ENCODE data around the gene KLK5.

The KLK5 gene

GRCh38 chr19:50967929-50968715, 15.3 kb upstream of the KLK5 start:
- no peaks in the 10 kb centered on the region for H3K9me3 ChIP-seq (ENCODE audit: control insufficient read depth in 1 of 2, low read length in 2 of 2)
- no peak overlapping the region for H3K27ac ChIP-seq (ENCODE audit: low read length)
- peaks cover 3% of the 10 kb centered on the region for H3K27me3 ChIP-seq (ENCODE audit: low read depth, low read length)
- H3K4me1 ChIP-seq (ENCODE audit: control insufficient read depth in 1 of 2, insufficient read depth in 2 of 2, low read length in 2 of 2) = no peaks in the 10 kb centered on the region
- H3K36me3 ChIP-seq (ENCODE audit: control insufficient read depth in 1 of 2, insufficient read depth in 2 of 2, low read length in 2 of 2) = no peaks in the 10 kb centered on the region
- no peak overlapping the region for H3K4me3 ChIP-seq (ENCODE audit: low read depth in 1 of 2, low read length in 2 of 2)

DNA sequence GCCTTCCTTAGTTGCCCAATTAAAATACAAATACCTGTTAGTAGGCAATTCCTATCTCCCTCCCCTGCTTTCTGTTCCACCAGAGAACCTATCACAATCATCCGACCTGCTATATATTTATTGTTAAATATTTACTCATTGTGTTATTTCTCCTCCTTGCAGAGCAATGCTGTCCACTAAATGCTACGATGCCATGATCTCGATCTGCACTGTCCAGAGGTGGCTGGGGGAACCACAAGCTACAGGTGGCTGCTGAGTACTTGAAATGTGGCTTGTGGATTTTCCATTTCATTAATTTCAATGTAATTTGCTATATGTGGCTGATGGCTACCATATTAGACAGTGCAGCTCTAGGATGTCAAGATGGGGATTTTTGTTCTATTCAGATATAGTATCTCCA, 11.4 kb upstream of the KLK5 start:
- no peaks in the 10 kb centered on the region for H3K36me3 ChIP-seq (ENCODE audit: control insufficient read depth in 1 of 2, insufficient read depth in 2 of 2, low read length in 2 of 2)
- H3K4me1 ChIP-seq (ENCODE audit: control insufficient read depth in 1 of 2, insufficient read depth in 2 of 2, low read length in 2 of 2) = no peaks in the 10 kb centered on the region
- peaks cover 3% of the 10 kb centered on the region for H3K27me3 ChIP-seq (ENCODE audit: low read depth, low read length)
- H3K9me3 ChIP-seq (ENCODE audit: control insufficient read depth in 1 of 2, low read length in 2 of 2) = peaks cover 0 to 5% of the 10 kb centered on the region in 2 donors
- no peak overlapping the region for H3K27ac ChIP-seq (ENCODE audit: low read length)
- H3K4me3 ChIP-seq (ENCODE audit: low read depth in 1 of 2, low read length in 2 of 2) = no peak overlapping the region

- Histone ChIP-seq H3K4me3 (ENCODE audit: low read depth in 1 of 2, low read length in 2 of 2) (no peak overlapping the region), H3K27ac (ENCODE audit: low read length) (no peak overlapping the region), H3K9me3 (ENCODE audit: control insufficient read depth in 1 of 2, low read length in 2 of 2) (peaks cover 0 to 5% of the 10 kb centered on the region in 2 donors), H3K4me1 (ENCODE audit: control insufficient read depth in 1 of 2, insufficient read depth in 2 of 2, low read length in 2 of 2) (no peaks in the 10 kb centered on the region), H3K36me3 (ENCODE audit: control insufficient read depth in 1 of 2, insufficient read depth in 2 of 2, low read length in 2 of 2) (no peaks in the 10 kb centered on the region), H3K27me3 (ENCODE audit: low read depth, low read length) (peaks cover 3% of the 10 kb centered on the region)
These were observed 10.5 kb upstream of the KLK5 start for GRCh38 chr19:50963381-50963780.

DNA sequence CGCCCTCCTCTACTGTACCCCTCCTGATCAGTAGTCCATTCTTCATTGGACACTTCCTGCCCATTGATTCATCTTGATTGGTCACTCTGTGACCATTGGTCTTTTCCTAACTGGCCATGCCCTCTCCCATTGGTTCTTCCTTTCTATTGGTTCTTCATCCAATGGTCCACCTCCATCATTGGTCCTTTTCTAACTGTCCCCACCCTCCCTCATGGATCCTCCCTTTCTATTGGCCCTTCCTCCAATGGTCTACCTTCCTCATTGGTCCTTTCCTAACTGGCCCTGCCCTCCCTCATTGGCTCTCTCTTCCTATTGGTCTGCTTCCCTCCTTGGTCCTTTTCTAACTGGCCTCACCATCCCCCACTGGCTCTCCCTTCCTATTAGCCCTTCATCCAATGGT, 9.4 kb upstream of the KLK5 start:
- no peaks in the 10 kb centered on the region for H3K4me1 ChIP-seq (ENCODE audit: control insufficient read depth in 1 of 2, insufficient read depth in 2 of 2, low read length in 2 of 2)
- no peak overlapping the region for H3K27ac ChIP-seq (ENCODE audit: low read length)
- H3K27me3 ChIP-seq (ENCODE audit: low read depth, low read length) = peaks cover 3% of the 10 kb centered on the region
- no peak overlapping the region for H3K4me3 ChIP-seq (ENCODE audit: low read depth in 1 of 2, low read length in 2 of 2)
- H3K36me3 ChIP-seq (ENCODE audit: control insufficient read depth in 1 of 2, insufficient read depth in 2 of 2, low read length in 2 of 2) = no peaks in the 10 kb centered on the region
- H3K9me3 ChIP-seq (ENCODE audit: control insufficient read depth in 1 of 2, low read length in 2 of 2) = peaks cover 0 to 5% of the 10 kb centered on the region in 2 donors

DNA sequence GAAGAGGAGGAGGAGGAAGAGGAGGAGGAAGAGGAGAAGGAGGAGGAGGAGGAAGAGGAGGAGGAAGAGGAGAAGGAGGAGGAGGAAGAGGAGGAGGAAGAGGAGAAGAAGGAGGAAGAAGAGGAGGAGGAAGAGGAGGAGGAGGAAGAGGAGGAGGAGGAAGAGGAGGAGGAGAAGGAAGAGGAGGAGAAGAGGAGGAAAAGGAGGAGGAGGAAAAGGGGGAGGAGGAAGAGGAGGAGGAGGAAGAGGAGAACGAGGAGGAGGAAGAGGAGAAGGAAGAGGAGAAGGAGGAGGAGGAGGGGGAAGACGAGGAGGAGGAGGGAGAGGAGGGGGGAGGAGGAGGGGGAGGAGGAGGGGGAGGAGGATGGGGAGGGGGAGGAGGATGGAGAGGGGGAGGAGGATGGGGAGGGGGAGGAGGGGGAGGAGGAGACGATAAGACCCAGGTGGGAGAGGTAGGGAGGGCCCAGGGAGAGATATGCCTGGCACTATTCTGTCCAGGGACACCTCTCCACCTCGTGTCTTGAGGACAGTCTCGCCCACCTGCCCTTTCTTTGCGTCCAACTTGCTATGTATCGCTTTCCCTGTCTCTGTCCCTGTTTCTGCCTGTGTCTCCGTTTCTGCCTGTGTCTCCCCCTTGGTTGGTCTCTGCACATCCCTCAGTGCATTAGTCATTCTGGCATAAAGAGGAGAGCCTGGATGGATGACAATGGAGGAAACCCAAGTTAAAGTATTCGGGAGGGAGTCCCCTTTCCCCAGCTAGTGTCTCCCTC, 7.1 kb upstream of the KLK5 start:
- H3K27ac ChIP-seq (ENCODE audit: low read length) = no peak overlapping the region
- H3K9me3 ChIP-seq (ENCODE audit: control insufficient read depth in 1 of 2, low read length in 2 of 2) = peaks cover 0 to 5% of the 10 kb centered on the region in 2 donors
- no peak overlapping the region for H3K4me3 ChIP-seq (ENCODE audit: low read depth in 1 of 2, low read length in 2 of 2)
- H3K4me1 ChIP-seq (ENCODE audit: control insufficient read depth in 1 of 2, insufficient read depth in 2 of 2, low read length in 2 of 2) = no peaks in the 10 kb centered on the region
- H3K27me3 ChIP-seq (ENCODE audit: low read depth, low read length) = peaks cover 3% of the 10 kb centered on the region
- no peaks in the 10 kb centered on the region for H3K36me3 ChIP-seq (ENCODE audit: control insufficient read depth in 1 of 2, insufficient read depth in 2 of 2, low read length in 2 of 2)

DNA sequence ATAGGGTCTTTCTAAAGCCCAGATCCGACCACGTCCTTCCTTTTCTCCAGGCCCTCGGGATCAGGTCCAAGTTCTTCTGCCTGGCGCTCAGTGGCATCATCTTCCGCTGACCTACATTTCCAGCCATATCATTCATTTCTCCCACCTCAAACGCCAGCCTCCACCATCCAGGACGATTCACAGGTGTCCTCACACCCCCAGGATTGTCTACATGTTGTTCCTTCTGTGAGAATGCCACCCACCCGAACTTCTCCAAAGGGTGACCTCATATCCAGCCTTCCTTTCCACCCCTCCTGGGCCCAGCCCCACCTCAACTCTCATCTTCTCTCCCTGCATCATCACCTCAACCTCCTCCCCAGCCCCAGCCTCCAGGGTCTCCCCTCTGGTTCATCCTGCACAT, 4.7 kb upstream of the KLK5 start:
- H3K27ac ChIP-seq (ENCODE audit: low read length) = no peak overlapping the region
- no peaks in the 10 kb centered on the region for H3K36me3 ChIP-seq (ENCODE audit: control insufficient read depth in 1 of 2, insufficient read depth in 2 of 2, low read length in 2 of 2)
- no peak overlapping the region for H3K4me3 ChIP-seq (ENCODE audit: low read depth in 1 of 2, low read length in 2 of 2)
- peaks cover 0 to 5% of the 10 kb centered on the region in 2 donors for H3K9me3 ChIP-seq (ENCODE audit: control insufficient read depth in 1 of 2, low read length in 2 of 2)
- H3K4me1 ChIP-seq (ENCODE audit: control insufficient read depth in 1 of 2, insufficient read depth in 2 of 2, low read length in 2 of 2) = no peaks in the 10 kb centered on the region
- H3K27me3 ChIP-seq (ENCODE audit: low read depth, low read length) = no peaks in the 10 kb centered on the region

GRCh38 chr19:50949861-50950260, 3.0 kb downstream of the KLK5 start:
- no peaks in the 10 kb centered on the region for H3K27me3 ChIP-seq (ENCODE audit: low read depth, low read length)
- no peaks in the 10 kb centered on the region for H3K36me3 ChIP-seq (ENCODE audit: control insufficient read depth in 1 of 2, insufficient read depth in 2 of 2, low read length in 2 of 2)
- no peaks in the 10 kb centered on the region for H3K9me3 ChIP-seq (ENCODE audit: control insufficient read depth in 1 of 2, low read length in 2 of 2)
- no peak overlapping the region for H3K27ac ChIP-seq (ENCODE audit: low read length)
- H3K4me3 ChIP-seq (ENCODE audit: low read depth in 1 of 2, low read length in 2 of 2) = no peak overlapping the region
- H3K4me1 ChIP-seq (ENCODE audit: control insufficient read depth in 1 of 2, insufficient read depth in 2 of 2, low read length in 2 of 2) = no peaks in the 10 kb centered on the region

GRCh38 chr19:50947123-50947522, 5.7 kb downstream of the KLK5 start:
- no peaks in the 10 kb centered on the region for H3K4me1 ChIP-seq (ENCODE audit: control insufficient read depth in 1 of 2, insufficient read depth in 2 of 2, low read length in 2 of 2)
- H3K27ac ChIP-seq (ENCODE audit: low read length) = no peak overlapping the region
- no peak overlapping the region for H3K4me3 ChIP-seq (ENCODE audit: low read depth in 1 of 2, low read length in 2 of 2)
- no peaks in the 10 kb centered on the region for H3K9me3 ChIP-seq (ENCODE audit: control insufficient read depth in 1 of 2, low read length in 2 of 2)
- no peaks in the 10 kb centered on the region for H3K27me3 ChIP-seq (ENCODE audit: low read depth, low read length)
- no peaks in the 10 kb centered on the region for H3K36me3 ChIP-seq (ENCODE audit: control insufficient read depth in 1 of 2, insufficient read depth in 2 of 2, low read length in 2 of 2)

GRCh38 chr19:50944795-50945194, 8.0 kb downstream of the KLK5 start:
- Histone ChIP-seq H3K4me3 (ENCODE audit: low read depth in 1 of 2, low read length in 2 of 2) (no peak overlapping the region), H3K27ac (ENCODE audit: low read length) (no peak overlapping the region), H3K9me3 (ENCODE audit: control insufficient read depth in 1 of 2, low read length in 2 of 2) (peaks cover 0 to 3% of the 10 kb centered on the region in 2 donors), H3K27me3 (ENCODE audit: low read depth, low read length) (no peaks in the 10 kb centered on the region), H3K36me3 (ENCODE audit: control insufficient read depth in 1 of 2, insufficient read depth in 2 of 2, low read length in 2 of 2) (no peaks in the 10 kb centered on the region), H3K4me1 (ENCODE audit: control insufficient read depth in 1 of 2, insufficient read depth in 2 of 2, low read length in 2 of 2) (no peaks in the 10 kb centered on the region)

- Histone ChIP-seq H3K27ac (ENCODE audit: low read length) (no peak overlapping the region), H3K36me3 (ENCODE audit: control insufficient read depth in 1 of 2, insufficient read depth in 2 of 2, low read length in 2 of 2) (no peaks in the 10 kb centered on the region), H3K9me3 (ENCODE audit: control insufficient read depth in 1 of 2, low read length in 2 of 2) (peaks cover 0 to 11% of the 10 kb centered on the region in 2 donors), H3K4me1 (ENCODE audit: control insufficient read depth in 1 of 2, insufficient read depth in 2 of 2, low read length in 2 of 2) (no peaks in the 10 kb centered on the region), H3K4me3 (ENCODE audit: low read depth in 1 of 2, low read length in 2 of 2) (no peak overlapping the region), H3K27me3 (ENCODE audit: low read depth, low read length) (no peaks in the 10 kb centered on the region)
These were observed 9.6 kb downstream of the KLK5 start for GRCh38 chr19:50943074-50943828.

DNA sequence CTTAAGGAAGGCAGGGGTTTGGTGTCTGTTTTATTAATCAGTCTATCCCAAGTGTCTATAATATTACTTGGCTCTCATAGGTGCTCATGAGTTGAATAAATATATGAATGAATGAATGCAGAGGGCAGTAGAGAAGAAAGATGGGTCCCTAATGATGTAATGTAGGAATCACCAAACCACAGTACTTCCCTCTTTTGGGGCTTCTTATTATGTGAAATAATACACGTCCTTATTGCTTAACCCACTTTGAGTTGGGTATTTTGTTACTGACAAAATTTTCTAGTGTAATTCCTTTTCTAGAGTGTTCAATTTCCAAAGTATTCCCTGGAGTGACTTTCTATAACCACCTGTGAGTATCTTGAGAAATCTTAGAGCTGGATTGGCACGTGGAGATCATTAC, 13.2 kb downstream of the KLK5 start:
- no peaks in the 10 kb centered on the region for H3K4me1 ChIP-seq (ENCODE audit: control insufficient read depth in 1 of 2, insufficient read depth in 2 of 2, low read length in 2 of 2)
- no peaks in the 10 kb centered on the region for H3K27me3 ChIP-seq (ENCODE audit: low read depth, low read length)
- H3K9me3 ChIP-seq (ENCODE audit: control insufficient read depth in 1 of 2, low read length in 2 of 2) = peaks cover 0 to 11% of the 10 kb centered on the region in 2 donors
- H3K27ac ChIP-seq (ENCODE audit: low read length) = no peak overlapping the region
- H3K4me3 ChIP-seq (ENCODE audit: low read depth in 1 of 2, low read length in 2 of 2) = no peak overlapping the region
- H3K36me3 ChIP-seq (ENCODE audit: control insufficient read depth in 1 of 2, insufficient read depth in 2 of 2, low read length in 2 of 2) = no peaks in the 10 kb centered on the region

Measured in muscle layer of duodenum (tissue), 2 donors.